Measurements from ENCODE around the gene CCL18. TPM values are rescaled to one million over a fixed set of nuclear protein-coding genes. Genes with fewer than 3 reads are reported as not detected.

The CCL18 gene
- polyA plus RNA-seq, 3 donors: not detected

Other genes with a start within 250 kb of the CCL18 start
- under 1 TPM in 1 of 3 donors, not detected in 2; 0.17 TPM for gene HEATR9, start 195.4 kb upstream of the CCL18 start, polyA plus RNA-seq (ENCODE audit: insufficient read length in 3 of 3)
- 1 to 10 TPM; 1.4 to 2.3 (median 1.6) TPM for gene CCL5, start 183.9 kb upstream of the CCL18 start, polyA plus RNA-seq (ENCODE audit: insufficient read length in 3 of 3)
- 1 to 10 TPM; 1.9 to 2.6 (median 2.2) TPM for gene RDM1, start 133.5 kb upstream of the CCL18 start, polyA plus RNA-seq (ENCODE audit: insufficient read length in 3 of 3)
- gene LYZL6, start 120.6 kb upstream of the CCL18 start, polyA plus RNA-seq (ENCODE audit: insufficient read length in 3 of 3): not detected
- under 1 TPM in 2 of 3 donors, not detected in 1; 0.13 to 0.14 TPM for gene CCL16, start 82.8 kb upstream of the CCL18 start, polyA plus RNA-seq (ENCODE audit: insufficient read length in 3 of 3)
- gene CCL14, start 77.5 kb upstream of the CCL18 start, polyA plus RNA-seq (ENCODE audit: insufficient read length in 3 of 3): 10 to 100 TPM; 14.1 to 25.3 (median 16.3) TPM
- 1 to 10 TPM; 6.4 to 8.1 (median 7.9) TPM for gene CCL15, start 62.7 kb upstream of the CCL18 start, polyA plus RNA-seq (ENCODE audit: insufficient read length in 3 of 3)
- gene CCL23, start 46.3 kb upstream of the CCL18 start, polyA plus RNA-seq (ENCODE audit: insufficient read length in 3 of 3): under 1 TPM in 1 of 3 donors, not detected in 2; 0.38 TPM
- 1 to 10 TPM; 2.4 to 5.0 (median 4.2) TPM for gene CCL3, start 25.9 kb downstream of the CCL18 start, polyA plus RNA-seq (ENCODE audit: insufficient read length in 3 of 3)
- 1 to 10 TPM; 1.3 to 5.0 (median 2.0) TPM for gene CCL4, start 39.6 kb downstream of the CCL18 start, polyA plus RNA-seq (ENCODE audit: insufficient read length in 3 of 3)
- gene TBC1D3B, start 112.4 kb downstream of the CCL18 start, polyA plus RNA-seq (ENCODE audit: insufficient read length in 3 of 3): 1 to 10 TPM; 3.4 to 5.0 (median 4.0) TPM
- 1 to 10 TPM; 1.6 to 2.1 (median 1.6) TPM for gene CCL3L1, start 132.5 kb downstream of the CCL18 start, polyA plus RNA-seq (ENCODE audit: insufficient read length in 3 of 3)
- 1 to 10 TPM; 2.4 to 4.6 (median 3.2) TPM for gene CCL4L2, start 146.8 kb downstream of the CCL18 start, polyA plus RNA-seq (ENCODE audit: insufficient read length in 3 of 3)
- gene TBC1D3I, start 200.3 kb downstream of the CCL18 start, polyA plus RNA-seq (ENCODE audit: insufficient read length in 3 of 3): not detected